Ectodermal cell (in vitro differentiated cells): Measurements from ENCODE around the gene DICER1.

Experiments used
- H3K27ac ChIP-seq: 2 replicates; pipeline ENCODE4 v1.7.0; 2013; ENCODE audit warnings: mild to moderate bottlenecking, low read depth, low read length; ENCODE audit not compliant: insufficient read depth, poor library complexity, severe bottlenecking
- H3K27me3 ChIP-seq: 2 replicates; pipeline ENCODE4 v1.7.0; 2013; ENCODE audit warnings: mild to moderate bottlenecking, low read length; ENCODE audit not compliant: insufficient read depth, control insufficient read depth, poor library complexity, severe bottlenecking
- H3K36me3 ChIP-seq: one replicate; pipeline ENCODE4 v1.7.0; 2013; ENCODE audit warnings: low read length; ENCODE audit not compliant: control insufficient read depth, insufficient read depth
- H3K4me1 ChIP-seq: one replicate; pipeline ENCODE4 v1.7.0; 2013; ENCODE audit warnings: low read length; ENCODE audit not compliant: control insufficient read depth, insufficient read depth
- H3K4me3 ChIP-seq: 2 replicates; pipeline ENCODE4 v1.7.0; 2013; ENCODE audit warnings: low read depth, low read length, control low read depth; ENCODE audit not compliant: insufficient read depth
- H3K9me3 ChIP-seq: 2 replicates; pipeline ENCODE4 v1.7.0; 2013; ENCODE audit warnings: mild to moderate bottlenecking, low read length, moderate library complexity; ENCODE audit not compliant: control insufficient read depth
- WGBS, 2 experiments: methylation state at CpG; one replicate each; pipeline ENCODE4 v1.1.7; 2013; ENCODE audit warnings: missing lambda C conversion rate in 2 of 2; 5-methylcytosine and 5-hydroxymethylcytosine counted together

The DICER1 gene

DNA sequence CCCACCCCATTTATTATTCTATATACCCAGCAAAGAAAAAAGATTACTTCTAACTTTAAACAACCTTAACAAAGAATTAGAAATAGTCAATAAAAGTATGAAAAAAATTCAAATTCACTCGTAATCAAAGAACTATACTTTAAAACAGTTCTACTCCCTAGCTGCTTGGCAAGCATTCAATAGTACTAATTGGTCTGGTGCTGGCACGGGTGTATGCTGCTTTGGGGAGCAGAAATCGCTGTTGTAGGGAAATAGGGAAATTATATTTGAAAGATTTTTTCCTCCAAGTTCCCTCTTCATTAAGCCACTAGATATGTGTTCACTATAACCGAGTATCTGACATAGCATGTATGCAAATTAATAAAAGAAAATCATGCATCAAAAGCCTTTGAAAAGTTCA, 65.7 kb downstream of the DICER1 start:
- Histone ChIP-seq H3K4me1 (peaks cover 17% of the 10 kb centered on the region), H3K27ac (no peak overlapping the region), H3K4me3 (no peak overlapping the region), H3K27me3 (no peaks in the 10 kb centered on the region), H3K36me3 (peaks cover 20% of the 10 kb centered on the region), H3K9me3 (no peaks in the 10 kb centered on the region)
- WGBS, 2 experiments: 97% methylated on average over 4 of the region's 4 CpGs; no CpG with 5 or more reads in 1 of the 2 experiments

- Histone ChIP-seq H3K4me3 (no peak overlapping the region), H3K4me1 (no peaks in the 10 kb centered on the region), H3K9me3 (no peaks in the 10 kb centered on the region), H3K27me3 (no peaks in the 10 kb centered on the region), H3K36me3 (peaks cover 16% of the 10 kb centered on the region), H3K27ac (no peak overlapping the region)
- 42 to 70% methylated on average over 2 to 4 of the region's 4 CpGs for WGBS, 2 experiments
Observed at GRCh38 chr14:95088665-95089064, 68.7 kb downstream of the DICER1 start.

DNA sequence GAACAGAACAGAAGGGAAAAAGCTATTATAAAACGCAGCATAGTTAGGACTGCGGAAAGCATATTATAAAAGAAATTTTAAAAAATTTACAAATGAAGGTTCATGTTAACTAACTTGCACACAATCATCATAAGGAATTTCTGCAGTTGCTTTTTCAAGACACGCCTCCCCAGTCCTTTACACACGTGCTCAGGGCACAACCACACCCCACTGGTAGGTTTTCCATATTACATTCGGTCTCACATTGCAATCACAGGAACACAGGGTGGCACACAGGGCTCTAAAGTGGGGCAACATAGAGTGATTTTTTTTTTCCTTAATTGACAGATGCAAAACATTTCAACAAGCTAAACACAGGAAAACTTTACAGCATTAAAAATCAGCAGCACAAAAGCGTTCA, 69.7 kb downstream of the DICER1 start:
- Histone ChIP-seq H3K9me3 (no peaks in the 10 kb centered on the region), H3K36me3 (peaks cover 15% of the 10 kb centered on the region), H3K27me3 (no peaks in the 10 kb centered on the region), H3K27ac (no peak overlapping the region), H3K4me1 (no peaks in the 10 kb centered on the region), H3K4me3 (no peak overlapping the region)
- WGBS, 2 experiments: 92 to 97% methylated on average over 4 to 6 of the region's 6 CpGs

- H3K36me3 ChIP-seq: peaks cover 7% of the 10 kb centered on the region
Observed at GRCh38 chr14:95085321-95085720, 72.0 kb downstream of the DICER1 start.

DNA sequence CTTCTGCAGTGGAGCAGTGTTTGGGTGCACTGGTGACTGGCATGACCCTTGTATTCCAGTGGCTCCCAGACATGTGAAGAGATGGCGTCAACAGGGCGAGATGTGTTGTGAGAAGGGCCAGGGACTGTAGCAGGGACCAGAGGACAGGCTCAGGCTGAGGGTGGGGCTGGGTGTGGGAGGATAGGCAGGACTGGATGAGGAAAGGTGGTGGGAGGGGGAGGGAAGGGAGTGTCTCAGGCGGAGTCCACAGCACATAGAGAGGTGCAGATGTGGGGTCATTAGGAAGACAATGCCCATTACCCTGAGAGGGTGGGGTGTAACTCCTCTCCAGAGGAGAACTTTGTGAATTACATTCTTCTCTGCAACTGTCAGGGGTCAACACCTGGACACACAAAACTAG, 78.5 kb downstream of the DICER1 start:
- H3K4me1 ChIP-seq: no peaks in the 10 kb centered on the region
- no peaks in the 10 kb centered on the region for H3K27me3 ChIP-seq
- H3K27ac ChIP-seq: no peak overlapping the region
- 85 to 87% methylated on average over 3 of the region's 3 CpGs for WGBS, 2 experiments
- no peaks in the 10 kb centered on the region for H3K9me3 ChIP-seq
- no peak overlapping the region for H3K4me3 ChIP-seq
- no peaks in the 10 kb centered on the region for H3K36me3 ChIP-seq

More at GRCh38 chr14:95085321-95085720, 72.0 kb downstream of the DICER1 start:
- H3K9me3 ChIP-seq: no peaks in the 10 kb centered on the region
- no peak overlapping the region for H3K27ac ChIP-seq
- no peaks in the 10 kb centered on the region for H3K27me3 ChIP-seq
- 94 to 96% methylated on average over 5 of the region's 5 CpGs for WGBS, 2 experiments
- H3K4me3 ChIP-seq: no peak overlapping the region
- no peaks in the 10 kb centered on the region for H3K4me1 ChIP-seq

- H3K36me3 ChIP-seq: no peaks in the 10 kb centered on the region
- no peak overlapping the region for H3K27ac ChIP-seq
- no peak overlapping the region for H3K4me3 ChIP-seq
- H3K27me3 ChIP-seq: no peaks in the 10 kb centered on the region
- peaks cover under 1% of the 10 kb centered on the region for H3K4me1 ChIP-seq
- WGBS, 2 experiments: 90 to 98% methylated on average over 7 of the region's 7 CpGs
- no peaks in the 10 kb centered on the region for H3K9me3 ChIP-seq
Observed at GRCh38 chr14:95077345-95077744, 80.0 kb downstream of the DICER1 start.

- peaks cover 16% of the 10 kb centered on the region for H3K4me1 ChIP-seq
- no peak overlapping the region for H3K4me3 ChIP-seq
- no peaks in the 10 kb centered on the region for H3K27me3 ChIP-seq
- 95 to 100% methylated on average over 2 of the region's 2 CpGs for WGBS, 2 experiments
- no peak overlapping the region for H3K27ac ChIP-seq
- no peaks in the 10 kb centered on the region for H3K9me3 ChIP-seq
- H3K36me3 ChIP-seq: no peaks in the 10 kb centered on the region
Observed at GRCh38 chr14:95075789-95076188, 81.5 kb downstream of the DICER1 start.

GRCh38 chr14:95073947-95074346, 83.4 kb downstream of the DICER1 start:
- WGBS, 2 experiments: 95 to 96% methylated on average over 3 of the region's 3 CpGs

GRCh38 chr14:95072310-95072905, 84.9 kb downstream of the DICER1 start:
- H3K27ac ChIP-seq: no peak overlapping the region
- H3K27me3 ChIP-seq: no peaks in the 10 kb centered on the region
- peaks cover 17% of the 10 kb centered on the region for H3K4me1 ChIP-seq
- H3K36me3 ChIP-seq: no peaks in the 10 kb centered on the region
- 93 to 94% methylated on average over 8 of the region's 8 CpGs for WGBS, 2 experiments
- H3K4me3 ChIP-seq: no peak overlapping the region
- H3K9me3 ChIP-seq: no peaks in the 10 kb centered on the region

More at GRCh38 chr14:95073947-95074346, 83.4 kb downstream of the DICER1 start:
- peaks cover 17% of the 10 kb centered on the region for H3K4me1 ChIP-seq
- H3K27ac ChIP-seq: no peak overlapping the region
- H3K36me3 ChIP-seq: no peaks in the 10 kb centered on the region
- no peak overlapping the region for H3K4me3 ChIP-seq
- no peaks in the 10 kb centered on the region for H3K27me3 ChIP-seq
- no peaks in the 10 kb centered on the region for H3K9me3 ChIP-seq

GRCh38 chr14:95071649-95072280, 85.6 kb downstream of the DICER1 start:
- Histone ChIP-seq H3K9me3 (no peaks in the 10 kb centered on the region), H3K4me1 (peaks cover 17% of the 10 kb centered on the region), H3K4me3 (no peak overlapping the region), H3K27me3 (no peaks in the 10 kb centered on the region), H3K36me3 (no peaks in the 10 kb centered on the region), H3K27ac (no peak overlapping the region)
- WGBS, 2 experiments: 82 to 83% methylated on average over 19 of the region's 19 CpGs
